GM23338 (cell line): ENCODE results near the gene MICAL2. TPM values are rescaled to one million over a fixed set of nuclear protein-coding genes. Genes with fewer than 3 reads are reported as not detected.

ENCODE experiments used
- ATAC-seq: fragments of 200-7000 bp; cut with Tn5 transposase; 3 replicates; pipeline ENCODE4 v1.9.1; 2020
- DNase-seq: peaks from one replicate; pipeline ENCODE4 v3.0.0-alpha.2; 2015; ENCODE audit warnings: low spot score
- H2AFZ ChIP-seq: fragments of 200-600 bp; sonication (generic); 2 replicates; pipeline ENCODE4 v1.8.0; 2016; ENCODE audit warnings: antibody characterized with exemption, mild to moderate bottlenecking, moderate library complexity
- H3F3A ChIP-seq: fragments of 200-600 bp; sonication (generic); replicated peaks from 2 replicates; pipeline ENCODE4 v1.8.0; 2017; ENCODE audit warnings: antibody characterized with exemption, mixed run types, low read depth
- H3K27ac ChIP-seq: fragments of 200-600 bp; sonication (generic); 2 replicates; pipeline ENCODE4 v1.6.1; 2016; ENCODE audit warnings: low read depth
- H3K27me3 ChIP-seq: fragments of 200-600 bp; sonication (generic); 2 replicates; pipeline ENCODE4 v1.8.0; 2016; ENCODE audit warnings: mild to moderate bottlenecking, mixed run types, moderate library complexity; ENCODE audit not compliant: insufficient read depth
- H3K36me3 ChIP-seq: fragments of 200-600 bp; sonication (generic); 2 replicates; pipeline ENCODE4 v1.8.0; 2016; ENCODE audit warnings: mild to moderate bottlenecking; ENCODE audit not compliant: insufficient read depth
- H3K4me1 ChIP-seq: fragments of 200-600 bp; sonication (generic); 2 replicates; pipeline ENCODE4 v1.8.0; 2016; ENCODE audit warnings: mild to moderate bottlenecking, moderate library complexity; ENCODE audit not compliant: insufficient read depth
- H3K4me2 ChIP-seq: fragments of 200-600 bp; sonication (generic); 2 replicates; pipeline ENCODE4 v1.7.1; 2017; ENCODE audit warnings: mixed run types
- H3K4me3 ChIP-seq: fragments of 200-600 bp; sonication (generic); 2 replicates; pipeline ENCODE4 v1.6.1; 2016; ENCODE audit warnings: mixed run types
- H3K79me2 ChIP-seq: fragments of 200-600 bp; sonication (generic); replicated peaks from 2 replicates; pipeline ENCODE4 v1.8.0; 2017; ENCODE audit warnings: mild to moderate bottlenecking; ENCODE audit not compliant: insufficient read depth
- H3K9me2 ChIP-seq: fragments of 200-600 bp; sonication (generic); 2 replicates; pipeline ENCODE4 v1.8.0; 2017; ENCODE audit not compliant: insufficient read depth
- H4K20me1 ChIP-seq: fragments of 200-600 bp; sonication (generic); replicated peaks from 2 replicates; pipeline ENCODE4 v1.8.0; 2017; ENCODE audit warnings: mild to moderate bottlenecking; ENCODE audit not compliant: insufficient read depth
- H3K27ac Mint-ChIP-seq: 2 replicates; pipeline ENCODE4 v1.8.0; 2020; ENCODE audit warnings: inconsistent platforms, mild to moderate bottlenecking, moderate library complexity, mixed read lengths
- H3K27me3 Mint-ChIP-seq: 3 replicates; pipeline ENCODE4 v1.8.0; 2022; ENCODE audit warnings: low read depth, mild to moderate bottlenecking, moderate library complexity, mixed read lengths, inconsistent platforms; ENCODE audit not compliant: insufficient read depth, poor library complexity
- H3K36me3 Mint-ChIP-seq: 3 replicates; pipeline ENCODE4 v1.8.0; 2021; ENCODE audit warnings: low read depth, mild to moderate bottlenecking, inconsistent platforms, moderate library complexity, mixed read lengths
- H3K4me1 Mint-ChIP-seq: 3 replicates; pipeline ENCODE4 v1.8.0; 2020; ENCODE audit warnings: mild to moderate bottlenecking, inconsistent platforms, mixed read lengths
- H3K4me3 Mint-ChIP-seq: 3 replicates; pipeline ENCODE4 v1.8.0; 2021; ENCODE audit warnings: moderate library complexity, mild to moderate bottlenecking, inconsistent platforms, mixed read lengths
- H3K9me3 Mint-ChIP-seq: 3 replicates; pipeline ENCODE4 v1.8.0; 2020; ENCODE audit warnings: moderate library complexity, mild to moderate bottlenecking, inconsistent platforms, mixed read lengths
- CREB1 ChIP-seq: fragments of 250-450 bp; sonication (Bioruptor Pico); IDR thresholded peaks from 2 replicates; pipeline ENCODE4 v1.5.0; 2020; ENCODE audit warnings: low read depth, mild to moderate bottlenecking, moderate library complexity
- EZH2 ChIP-seq: fragments of 200-600 bp; sonication (generic); IDR thresholded peaks from one replicate; pipeline ENCODE4 v1.8.0; 2017; ENCODE audit warnings: antibody characterized with exemption, mild to moderate bottlenecking, low read depth; ENCODE audit not compliant: unreplicated experiment
- EZH2phosphoT487 ChIP-seq: fragments of 200-600 bp; sonication (generic); IDR thresholded peaks from one replicate; pipeline ENCODE4 v1.8.1; 2018; ENCODE audit warnings: antibody characterized with exemption; ENCODE audit not compliant: unreplicated experiment
- NANOG ChIP-seq: IDR thresholded peaks from 2 replicates; pipeline ENCODE4 v1.6.1; 2016; ENCODE audit warnings: antibody characterized with exemption, borderline replicate concordance
- POLR2AphosphoS5 ChIP-seq: IDR thresholded peaks from 2 replicates; pipeline ENCODE4 v1.6.1; 2016; ENCODE audit warnings: antibody characterized with exemption, low read depth
- REST ChIP-seq: IDR thresholded peaks from one replicate; pipeline ENCODE4 v1.6.1; 2018; ENCODE audit warnings: antibody characterized with exemption; ENCODE audit not compliant: unreplicated experiment
- STAT1 ChIP-seq: IDR thresholded peaks from one replicate; pipeline ENCODE4 v1.6.1; 2016; ENCODE audit warnings: antibody characterized with exemption; ENCODE audit not compliant: unreplicated experiment
- ZNF114 ChIP-seq: fragments of 250-450 bp; sonication (Bioruptor Pico); IDR thresholded peaks from 2 replicates; pipeline ENCODE4 v1.5.0; 2020; ENCODE audit warnings: mild to moderate bottlenecking, moderate library complexity
- ZNF331 ChIP-seq: fragments of 250-450 bp; sonication (Bioruptor Pico); IDR thresholded peaks from 2 replicates; pipeline ENCODE4 v1.5.0; 2020; ENCODE audit warnings: low read depth, mild to moderate bottlenecking, moderate library complexity
- ZNF462 ChIP-seq: fragments of 250-450 bp; sonication (Bioruptor Pico); IDR thresholded peaks from 2 replicates; pipeline ENCODE4 v1.5.0; 2020; ENCODE audit warnings: mild to moderate bottlenecking, moderate library complexity
- polyA plus RNA-seq: library from polyadenylated mRNA; unstranded; fragments of >200 nt; fragmentation: Nextera tagmentation; extraction: Ambion mirVana; gene quantifications from 2 replicates; pipeline ENCODE4 v1.2.1, GENCODE V29; 2016
- total RNA-seq: library from RNA; depleted of rRNA; stranded (reverse); fragments of >200 nt; shearing (Covaris generic); gene quantifications from 2 replicates; pipeline ENCODE4 v1.2.3, GENCODE V29; 2014

Gene MICAL2
- total and polyA plus RNA-seq, 2 experiments from 2014 or later: 0.66 to 1.4 TPM

GRCh38 chr11:12128301-12128751 is 17.9 kb downstream of the MICAL2 start:
- no peaks in the 10 kb centered on the region for H4K20me1 ChIP-seq
- Mint-ChIP-seq H3K4me3 (no peak overlapping the region), H3K27me3 (peaks cover 4% of the 10 kb centered on the region), H3K9me3 (no peaks in the 10 kb centered on the region), H3K4me1 (peaks cover 7% of the 10 kb centered on the region), H3K36me3 (no peaks in the 10 kb centered on the region), H3K27ac (no peak overlapping the region)
- H3K4me3 ChIP-seq: no peak overlapping the region
- TF ChIP-seq ZNF114 (CRISPR knock-in tag): no peak
- TF ChIP-seq STAT1: no peak
- no peaks in the 10 kb centered on the region for H3K36me3 ChIP-seq
- no peak for ATAC-seq
- DNase-seq: no peak
- no peaks in the 10 kb centered on the region for H3K9me2 ChIP-seq
- no peaks in the 10 kb centered on the region for H3K4me1 ChIP-seq
- H3K79me2 ChIP-seq: no peaks in the 10 kb centered on the region
- H3F3A ChIP-seq: no peaks in the 10 kb centered on the region
- H3K27ac ChIP-seq: no peak overlapping the region
- H2AFZ ChIP-seq: no peak overlapping the region
- H3K4me2 ChIP-seq: no peak overlapping the region
- no peaks in the 10 kb centered on the region for H3K27me3 ChIP-seq

GRCh38 chr11:12129227-12129626 is 18.8 kb downstream of the MICAL2 start:
- Histone ChIP-seq H2AFZ (no peak overlapping the region), H3K36me3 (no peaks in the 10 kb centered on the region), H3K4me1 (no peaks in the 10 kb centered on the region), H3K4me2 (no peak overlapping the region), H3F3A (no peaks in the 10 kb centered on the region), H3K27me3 (no peaks in the 10 kb centered on the region), H3K79me2 (no peaks in the 10 kb centered on the region), H3K9me2 (no peaks in the 10 kb centered on the region), H3K27ac (no peak overlapping the region), H3K4me3 (no peak overlapping the region), H4K20me1 (no peaks in the 10 kb centered on the region)
- DNase-seq (no peak), ATAC-seq (no peak)
- TF ChIP-seq ZNF331 (CRISPR knock-in tag): no peak
- no peak for TF ChIP-seq EZH2phosphoT487
- TF ChIP-seq STAT1: no peak
- no peak for TF ChIP-seq POLR2AphosphoS5
- no peak for TF ChIP-seq REST
- TF ChIP-seq CREB1 (CRISPR knock-in tag): no peak
- no peak for TF ChIP-seq ZNF114 (CRISPR knock-in tag)
- no peak for TF ChIP-seq EZH2
- no peak for TF ChIP-seq NANOG
- no peak for TF ChIP-seq ZNF462 (CRISPR knock-in tag)
- Mint-ChIP-seq H3K4me3 (no peak overlapping the region), H3K36me3 (no peaks in the 10 kb centered on the region), H3K27ac (no peak overlapping the region), H3K9me3 (no peaks in the 10 kb centered on the region), H3K4me1 (peaks cover 7% of the 10 kb centered on the region), H3K27me3 (peaks cover 4% of the 10 kb centered on the region)
